GM23338 (cell line): ENCODE data around the gene SEMA3C. TPM values are rescaled to one million over a fixed set of nuclear protein-coding genes. Genes with fewer than 3 reads are reported as not detected.

Experiments used
- ATAC-seq: fragments of 200-7000 bp; cut with Tn5 transposase; 3 replicates; pipeline ENCODE4 v1.9.1; 2020
- DNase-seq: peaks from one replicate; pipeline ENCODE4 v3.0.0-alpha.2; 2015; ENCODE audit warnings: low spot score
- H2AFZ ChIP-seq: fragments of 200-600 bp; sonication (generic); 2 replicates; pipeline ENCODE4 v1.8.0; 2016; ENCODE audit warnings: antibody characterized with exemption, mild to moderate bottlenecking, moderate library complexity
- H3F3A ChIP-seq: fragments of 200-600 bp; sonication (generic); replicated peaks from 2 replicates; pipeline ENCODE4 v1.8.0; 2017; ENCODE audit warnings: antibody characterized with exemption, mixed run types, low read depth
- H3K27ac ChIP-seq: fragments of 200-600 bp; sonication (generic); 2 replicates; pipeline ENCODE4 v1.6.1; 2016; ENCODE audit warnings: low read depth
- H3K27me3 ChIP-seq: fragments of 200-600 bp; sonication (generic); 2 replicates; pipeline ENCODE4 v1.8.0; 2016; ENCODE audit warnings: mild to moderate bottlenecking, mixed run types, moderate library complexity; ENCODE audit not compliant: insufficient read depth
- H3K36me3 ChIP-seq: fragments of 200-600 bp; sonication (generic); 2 replicates; pipeline ENCODE4 v1.8.0; 2016; ENCODE audit warnings: mild to moderate bottlenecking; ENCODE audit not compliant: insufficient read depth
- H3K4me1 ChIP-seq: fragments of 200-600 bp; sonication (generic); 2 replicates; pipeline ENCODE4 v1.8.0; 2016; ENCODE audit warnings: mild to moderate bottlenecking, moderate library complexity; ENCODE audit not compliant: insufficient read depth
- H3K4me2 ChIP-seq: fragments of 200-600 bp; sonication (generic); 2 replicates; pipeline ENCODE4 v1.7.1; 2017; ENCODE audit warnings: mixed run types
- H3K4me3 ChIP-seq: fragments of 200-600 bp; sonication (generic); 2 replicates; pipeline ENCODE4 v1.6.1; 2016; ENCODE audit warnings: mixed run types
- H3K79me2 ChIP-seq: fragments of 200-600 bp; sonication (generic); replicated peaks from 2 replicates; pipeline ENCODE4 v1.8.0; 2017; ENCODE audit warnings: mild to moderate bottlenecking; ENCODE audit not compliant: insufficient read depth
- H3K9me2 ChIP-seq: fragments of 200-600 bp; sonication (generic); 2 replicates; pipeline ENCODE4 v1.8.0; 2017; ENCODE audit not compliant: insufficient read depth
- H4K20me1 ChIP-seq: fragments of 200-600 bp; sonication (generic); replicated peaks from 2 replicates; pipeline ENCODE4 v1.8.0; 2017; ENCODE audit warnings: mild to moderate bottlenecking; ENCODE audit not compliant: insufficient read depth
- H3K27ac Mint-ChIP-seq: 2 replicates; pipeline ENCODE4 v1.8.0; 2020; ENCODE audit warnings: inconsistent platforms, mild to moderate bottlenecking, moderate library complexity, mixed read lengths
- H3K27me3 Mint-ChIP-seq: 3 replicates; pipeline ENCODE4 v1.8.0; 2022; ENCODE audit warnings: low read depth, mild to moderate bottlenecking, moderate library complexity, mixed read lengths, inconsistent platforms; ENCODE audit not compliant: insufficient read depth, poor library complexity
- H3K36me3 Mint-ChIP-seq: 3 replicates; pipeline ENCODE4 v1.8.0; 2021; ENCODE audit warnings: low read depth, mild to moderate bottlenecking, inconsistent platforms, moderate library complexity, mixed read lengths
- H3K4me1 Mint-ChIP-seq: 3 replicates; pipeline ENCODE4 v1.8.0; 2020; ENCODE audit warnings: mild to moderate bottlenecking, inconsistent platforms, mixed read lengths
- H3K4me3 Mint-ChIP-seq: 3 replicates; pipeline ENCODE4 v1.8.0; 2021; ENCODE audit warnings: moderate library complexity, mild to moderate bottlenecking, inconsistent platforms, mixed read lengths
- H3K9me3 Mint-ChIP-seq: 3 replicates; pipeline ENCODE4 v1.8.0; 2020; ENCODE audit warnings: moderate library complexity, mild to moderate bottlenecking, inconsistent platforms, mixed read lengths
- CREB1 ChIP-seq: fragments of 250-450 bp; sonication (Bioruptor Pico); IDR thresholded peaks from 2 replicates; pipeline ENCODE4 v1.5.0; 2020; ENCODE audit warnings: low read depth, mild to moderate bottlenecking, moderate library complexity
- CTCF ChIP-seq, 2 experiments: fragments of 200-600 bp in 1 of 2; sonication (generic) in 1 of 2; conservative IDR thresholded peaks; 2 replicates each; pipeline versions ENCODE4 v1.5.1 to v1.6.1; 2016 to 2017; ENCODE audit warnings: antibody characterized with exemption in 2 of 2, low read depth in 2 of 2, mild to moderate bottlenecking in 2 of 2, moderate library complexity in 1 of 2
- ETS1 ChIP-seq: IDR thresholded peaks from 2 replicates; pipeline ENCODE4 v1.6.1; 2016; ENCODE audit warnings: antibody characterized with exemption
- EZH2 ChIP-seq: fragments of 200-600 bp; sonication (generic); IDR thresholded peaks from one replicate; pipeline ENCODE4 v1.8.0; 2017; ENCODE audit warnings: antibody characterized with exemption, mild to moderate bottlenecking, low read depth; ENCODE audit not compliant: unreplicated experiment
- EZH2phosphoT487 ChIP-seq: fragments of 200-600 bp; sonication (generic); IDR thresholded peaks from one replicate; pipeline ENCODE4 v1.8.1; 2018; ENCODE audit warnings: antibody characterized with exemption; ENCODE audit not compliant: unreplicated experiment
- JUNB ChIP-seq: IDR thresholded peaks from one replicate; pipeline ENCODE4 v1.6.1; 2016; ENCODE audit warnings: antibody characterized with exemption; ENCODE audit not compliant: unreplicated experiment
- NANOG ChIP-seq: IDR thresholded peaks from 2 replicates; pipeline ENCODE4 v1.6.1; 2016; ENCODE audit warnings: antibody characterized with exemption, borderline replicate concordance
- POLR2AphosphoS5 ChIP-seq: IDR thresholded peaks from 2 replicates; pipeline ENCODE4 v1.6.1; 2016; ENCODE audit warnings: antibody characterized with exemption, low read depth
- REST ChIP-seq: IDR thresholded peaks from one replicate; pipeline ENCODE4 v1.6.1; 2018; ENCODE audit warnings: antibody characterized with exemption; ENCODE audit not compliant: unreplicated experiment
- STAT1 ChIP-seq: IDR thresholded peaks from one replicate; pipeline ENCODE4 v1.6.1; 2016; ENCODE audit warnings: antibody characterized with exemption; ENCODE audit not compliant: unreplicated experiment
- ZNF114 ChIP-seq: fragments of 250-450 bp; sonication (Bioruptor Pico); IDR thresholded peaks from 2 replicates; pipeline ENCODE4 v1.5.0; 2020; ENCODE audit warnings: mild to moderate bottlenecking, moderate library complexity
- ZNF331 ChIP-seq: fragments of 250-450 bp; sonication (Bioruptor Pico); IDR thresholded peaks from 2 replicates; pipeline ENCODE4 v1.5.0; 2020; ENCODE audit warnings: low read depth, mild to moderate bottlenecking, moderate library complexity
- ZNF462 ChIP-seq: fragments of 250-450 bp; sonication (Bioruptor Pico); IDR thresholded peaks from 2 replicates; pipeline ENCODE4 v1.5.0; 2020; ENCODE audit warnings: mild to moderate bottlenecking, moderate library complexity
- polyA plus RNA-seq: library from polyadenylated mRNA; unstranded; fragments of >200 nt; fragmentation: Nextera tagmentation; extraction: Ambion mirVana; gene quantifications from 2 replicates; pipeline ENCODE4 v1.2.1, GENCODE V29; 2016
- total RNA-seq: library from RNA; depleted of rRNA; stranded (reverse); fragments of >200 nt; shearing (Covaris generic); gene quantifications from 2 replicates; pipeline ENCODE4 v1.2.3, GENCODE V29; 2014

SEMA3C gene
- total and polyA plus RNA-seq, 2 experiments from 2014 or later: 1.0 to 3.5 TPM

GRCh38 chr7:80708123-80708522 is 210.7 kb downstream of the SEMA3C start:
- Histone ChIP-seq H3K4me3 (no peak overlapping the region), H2AFZ (no peak overlapping the region), H3F3A (no peaks in the 10 kb centered on the region), H3K27me3 (no peaks in the 10 kb centered on the region), H3K4me1 (no peaks in the 10 kb centered on the region), H3K36me3 (no peaks in the 10 kb centered on the region), H3K27ac (no peak overlapping the region), H3K79me2 (no peaks in the 10 kb centered on the region), H3K4me2 (no peak overlapping the region), H4K20me1 (no peaks in the 10 kb centered on the region), H3K9me2 (peaks cover 10% of the 10 kb centered on the region; the same call in 1 of the 2 replicates)
- TF ChIP-seq JUNB (no peak), ZNF114 (CRISPR knock-in tag) (no peak), ZNF331 (no peak), CREB1 (CRISPR knock-in tag) (no peak), ZNF462 (CRISPR knock-in tag) (no peak), EZH2 (no peak), POLR2AphosphoS5 (no peak), REST (no peak), STAT1 (no peak), ETS1 (no peak), NANOG (no peak), EZH2phosphoT487 (no peak), CTCF (conservative IDR thresholded peaks at IDR 0.05; ENCODE audit: low read depth in 2 of 2) (no peak)
- peaks cover 8% of the 10 kb centered on the region for H3K36me3 Mint-ChIP-seq
- ATAC-seq (no peak), DNase-seq (no peak)
- no peak overlapping the region for H3K4me3 Mint-ChIP-seq
- H3K27ac Mint-ChIP-seq: no peak overlapping the region
- H3K9me3 Mint-ChIP-seq: peaks cover 13% of the 10 kb centered on the region
- peaks cover 2% of the 10 kb centered on the region for H3K27me3 Mint-ChIP-seq
- peaks cover 7% of the 10 kb centered on the region; the same call in 2 of the 3 replicates for H3K4me1 Mint-ChIP-seq
